Epidermal melanocyte (primary cell): ENCODE measurements around the gene ATAD3B.

Experiments used
- DNase-seq: peaks from one replicate; pipeline ENCODE4 v3.0.0; 2011; ENCODE audit warnings: low spot score; ENCODE audit not compliant: insufficient read length

Gene ATAD3B

GRCh38 chr1:1544544-1544943 lies 73.0 kb downstream of the ATAD3B start:
- no peak for DNase-seq
